Mucosa of descending colon (tissue), 3 donors: Measurements from ENCODE around the gene COL24A1. TPM values are rescaled to one million over a fixed set of nuclear protein-coding genes. Genes with fewer than 3 reads are reported as not detected.

Experiments
- ATAC-seq: fragments of 200-7000 bp; cut with Tn5 transposase; one replicate; pipeline ENCODE4 v1.9.1; 2020; ENCODE audit warnings: mild to moderate bottlenecking, moderate library complexity
- DNase-seq, 3 donors: peaks; one replicate each; pipeline ENCODE4 v3.0.0-alpha.2; 2020
- H3K36me3 ChIP-seq: fragments of 200-600 bp; one replicate; pipeline ENCODE4 v1.8.0; 2021; ENCODE audit warnings: low read depth, mild to moderate bottlenecking
- H3K4me1 ChIP-seq: fragments of 200-600 bp; one replicate; pipeline ENCODE4 v1.8.0; 2021; ENCODE audit warnings: low read depth, mild to moderate bottlenecking
- H3K4me3 ChIP-seq: fragments of 200-600 bp; one replicate; pipeline ENCODE4 v1.8.0; 2021; ENCODE audit warnings: mild to moderate bottlenecking
- H3K9me3 ChIP-seq: fragments of 200-600 bp; one replicate; pipeline ENCODE4 v1.8.0; 2021; ENCODE audit warnings: mild to moderate bottlenecking
- CTCF ChIP-seq: fragments of 200-600 bp; IDR thresholded peaks from one replicate; pipeline ENCODE4 v1.8.0; 2022; ENCODE audit warnings: antibody characterized with exemption, mild to moderate bottlenecking
- intact Hi-C, 2 donors: fragments of 100-400 bp; cut with DNase I in 1 of 2; cut with micrococcal nuclease in 1 of 2; formaldehyde crosslinking; loops; one replicate each; pipeline versions ENCODE4 v1.11.0 to v1.11.1; 2022; cut with DNase I, micrococcal nuclease
- total RNA-seq, 3 donors: library from RNA; stranded (reverse); fragmentation: NEBNext Ultra II Directional in 2 of 3; extraction: Animal tissue kit (Norgen Biotek cat#: 25700) in 2 of 3; gene quantifications; one replicate each; pipeline versions ENCODE4 v1.2.1 to v1.2.4, GENCODE V29; 2021 to 2023
- donor health status: DM: no; HTN: no; CAD: no; lungs with moderate emphysema.
- donor health status: DM: no; HTN: no; CAD: no.
- donor health status: DM: no; HTN: yes; CAD: no.

The COL24A1 gene
- total RNA-seq, 3 donors from 2014 or later = 0.41 to 6.2 (median 1.1) TPM

GRCh38 chr1:86184426-86184825, 27.9 kb upstream of the COL24A1 start:
- H3K36me3 ChIP-seq = no peaks in the 10 kb centered on the region
- TF ChIP-seq CTCF = no peak
- intact Hi-C loops = no loop called here
- no peak for DNase-seq
- H3K4me3 ChIP-seq = no peak overlapping the region
- no peaks in the 10 kb centered on the region for H3K9me3 ChIP-seq
- no peak for ATAC-seq
- H3K4me1 ChIP-seq = no peaks in the 10 kb centered on the region

GRCh38 chr1:86183810-86184209, 27.2 kb upstream of the COL24A1 start:
- Histone ChIP-seq H3K4me3 (no peak overlapping the region), H3K36me3 (no peaks in the 10 kb centered on the region), H3K4me1 (no peaks in the 10 kb centered on the region), H3K9me3 (no peaks in the 10 kb centered on the region)
- no peak for ATAC-seq
- intact Hi-C loops = no loop called here
- DNase-seq = no peak
- TF ChIP-seq CTCF = no peak

GRCh38 chr1:86176226-86176625, 19.7 kb upstream of the COL24A1 start:
- DNase-seq (no peak), ATAC-seq (no peak)
- Histone ChIP-seq H3K4me3 (no peak overlapping the region), H3K9me3 (no peaks in the 10 kb centered on the region), H3K36me3 (no peaks in the 10 kb centered on the region), H3K4me1 (no peaks in the 10 kb centered on the region)
- intact Hi-C loops = no loop called here
- no peak for TF ChIP-seq CTCF

GRCh38 chr1:86175756-86176155, 19.2 kb upstream of the COL24A1 start:
- DNase-seq = no peak
- no peak overlapping the region for H3K4me3 ChIP-seq
- intact Hi-C loops = no loop called here
- TF ChIP-seq CTCF = no peak
- no peaks in the 10 kb centered on the region for H3K4me1 ChIP-seq
- H3K9me3 ChIP-seq = no peaks in the 10 kb centered on the region
- no peaks in the 10 kb centered on the region for H3K36me3 ChIP-seq
- ATAC-seq = no peak

- Histone ChIP-seq H3K36me3 (no peaks in the 10 kb centered on the region), H3K4me1 (no peaks in the 10 kb centered on the region), H3K9me3 (no peaks in the 10 kb centered on the region), H3K4me3 (no peak overlapping the region)
- ATAC-seq (no peak), DNase-seq (no peak)
- no peak for TF ChIP-seq CTCF
- intact Hi-C loops = no loop called here
These were observed 13.1 kb upstream of the COL24A1 start for GRCh38 chr1:86169625-86170024.

- DNase-seq (no peak), ATAC-seq (no peak)
- intact Hi-C loops = no loop called here
- H3K4me1 ChIP-seq = peaks cover 5% of the 10 kb centered on the region
- TF ChIP-seq CTCF = no peak
- no peak overlapping the region for H3K4me3 ChIP-seq
- no peaks in the 10 kb centered on the region for H3K36me3 ChIP-seq
- H3K9me3 ChIP-seq = no peaks in the 10 kb centered on the region
These were observed 3.2 kb upstream of the COL24A1 start for GRCh38 chr1:86159800-86160199.
